NOMO-1 (cell line): Measurements from ENCODE around the gene BCL10.
"Not testable (repeated sequence)": the region's sequence is repeated elsewhere in the genome, so short reads cannot be mapped to it uniquely, and the experiment has no call there.

Source experiments
- DNase-seq, 2 experiments: peaks; one replicate each; lab custom pipeline; 2025; ENCODE audit not compliant: unreplicated experiment in 2 of 2; lab: John Stamatoyannopoulos, UW

BCL10 gene

DNA sequence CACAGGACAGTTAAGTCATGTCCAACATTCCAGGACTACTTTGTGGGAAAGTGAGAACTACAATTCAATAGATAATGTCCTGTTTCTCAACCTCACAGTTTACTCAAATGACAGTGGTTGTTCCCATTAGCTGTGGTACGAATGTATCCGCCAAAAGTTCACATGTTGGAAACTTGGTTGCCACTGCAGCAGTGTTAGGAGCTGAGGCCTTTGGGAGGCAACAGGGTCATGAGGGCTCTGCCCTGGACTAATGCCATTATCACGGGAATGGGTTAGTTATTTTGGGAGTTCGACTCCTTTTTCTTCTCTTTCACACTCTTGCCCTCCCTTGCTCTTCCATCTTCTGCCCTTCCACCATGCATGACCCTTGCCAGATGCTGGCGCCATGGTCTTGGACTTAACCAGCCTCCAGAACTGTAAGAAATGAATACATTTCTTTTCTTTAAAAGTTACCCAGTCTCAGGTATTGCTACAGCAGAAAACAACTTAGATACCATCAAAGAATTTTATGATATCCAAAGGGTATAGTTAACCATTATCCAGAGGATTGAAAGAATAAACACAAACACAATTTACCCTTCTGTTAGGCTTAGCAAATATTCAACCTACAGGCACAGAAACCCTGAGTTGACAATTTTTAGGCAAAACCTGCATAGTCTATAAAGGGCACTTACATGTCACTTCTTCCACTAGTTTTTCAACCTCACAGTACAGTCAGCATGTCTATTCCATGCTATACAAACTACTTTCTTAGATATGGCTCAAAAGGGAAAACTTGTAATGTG is 7.4 kb downstream of the BCL10 start:
- DNase-seq: no peak

DNA sequence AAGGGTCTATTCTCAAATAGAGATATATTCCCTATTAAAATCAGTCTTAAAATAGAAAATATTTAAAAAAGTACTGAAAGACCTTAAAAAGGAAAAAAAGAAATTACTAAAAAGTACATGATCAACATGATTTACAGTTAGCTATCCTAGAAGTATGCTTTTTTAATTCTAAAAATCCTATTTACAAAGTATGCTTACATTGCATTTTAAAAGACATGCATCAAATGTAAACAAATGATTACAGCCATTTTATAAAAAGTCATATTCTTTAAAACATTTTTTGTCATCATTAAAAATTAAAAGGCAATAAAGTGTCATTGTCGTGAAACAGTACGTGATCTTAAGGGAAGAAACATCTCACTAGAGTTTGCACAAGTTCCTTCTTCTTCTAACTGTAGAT is 9.1 kb downstream of the BCL10 start:
- DNase-seq: peak in 1 of 2 experiments; percentile 9

GRCh38 chr1:85264150-85264549 is 12.3 kb downstream of the BCL10 start:
- no peak for DNase-seq

DNA sequence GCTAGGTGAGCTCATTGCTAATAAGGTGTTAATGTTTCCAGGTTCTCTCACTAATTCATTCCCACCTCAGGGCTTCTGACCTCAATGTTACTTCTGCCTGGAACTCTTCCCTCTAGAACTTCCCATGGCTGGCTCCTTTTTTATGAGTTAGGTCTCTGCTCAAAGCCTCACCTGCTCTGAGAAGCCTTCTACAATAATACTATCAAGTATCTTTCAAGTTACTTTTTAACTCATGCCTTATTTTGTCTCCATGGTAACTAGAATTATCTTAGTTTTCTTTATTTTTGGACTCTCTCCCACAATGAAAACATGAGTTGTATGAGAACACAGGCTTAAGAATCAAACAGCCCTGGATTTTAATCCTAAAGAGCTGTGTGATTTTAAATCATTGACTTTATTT is 13.4 kb downstream of the BCL10 start:
- no peak for DNase-seq

GRCh38 chr1:85259912-85260274 is 16.5 kb downstream of the BCL10 start:
- no peak for DNase-seq

DNA sequence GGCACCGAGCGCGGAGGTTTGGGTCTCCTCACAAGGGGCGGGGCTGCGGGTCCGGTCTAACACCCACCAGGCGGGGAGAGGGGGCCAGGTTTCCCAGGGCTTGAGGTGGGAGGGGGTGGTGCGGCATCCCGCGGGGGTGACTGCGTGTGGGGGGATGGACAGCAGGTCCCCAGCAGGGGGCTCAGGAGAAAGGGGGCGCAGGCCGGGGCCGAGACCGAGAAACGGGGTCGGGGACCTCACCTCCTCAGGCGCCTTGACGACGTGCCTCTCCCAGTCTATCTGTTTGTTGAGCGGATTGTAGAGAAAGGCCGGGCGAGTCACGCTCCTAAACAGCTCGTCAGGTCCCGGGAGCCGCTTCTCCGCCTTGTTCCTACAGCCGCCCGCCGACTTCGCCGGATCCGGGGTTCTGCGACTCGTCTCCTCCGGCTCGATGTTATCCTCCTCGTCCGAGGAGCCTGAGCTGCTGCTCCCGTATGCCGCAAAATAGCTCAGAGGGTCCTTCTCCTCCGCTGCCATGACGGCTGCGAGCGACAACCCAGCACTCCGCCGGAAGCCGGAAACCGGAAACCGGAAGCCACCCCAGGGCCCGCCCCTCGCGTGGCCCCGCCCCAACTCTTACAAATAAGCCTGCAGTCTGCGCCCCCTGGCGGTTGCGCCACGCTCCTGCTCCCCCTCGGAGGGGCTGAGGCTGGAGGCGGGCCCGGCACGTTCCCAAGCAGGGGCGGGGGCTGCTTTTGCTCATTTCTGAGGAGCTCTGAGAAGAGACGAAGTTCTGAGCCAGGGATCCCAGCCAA is 17.1 kb downstream of the BCL10 start, which contains the start of gene C1orf52:
Gene C1orf52, minus strand, starts transcription at position 545 of the 794 bp plus-strand sequence. Its CDS starts 29 bp downstream, at position 516.
- peak; percentile 77 to 86 for DNase-seq

- DNase-seq: no peak
Observed at GRCh38 chr1:85258536-85259117, 17.8 kb downstream of the BCL10 start.

DNA sequence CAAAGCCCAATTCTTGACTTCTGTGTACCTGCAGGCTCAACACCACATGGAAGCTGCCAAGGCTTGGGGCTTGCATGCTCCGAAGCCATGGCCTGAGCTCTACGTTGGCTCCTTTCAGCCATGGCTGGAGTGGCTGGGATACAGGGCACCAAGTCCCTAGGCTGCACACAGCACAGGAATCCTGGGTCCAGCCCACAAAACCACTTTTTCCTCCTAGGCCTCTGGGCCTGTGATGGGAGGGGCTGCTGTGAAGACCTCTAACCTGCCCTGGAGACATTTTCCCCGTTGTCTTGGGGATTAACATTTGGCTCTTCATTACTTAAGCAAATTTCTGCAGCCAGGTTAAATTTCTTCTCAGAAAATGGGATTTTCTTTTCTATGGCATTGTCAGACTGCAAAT is 27.4 kb downstream of the BCL10 start:
- not testable (repeated sequence) for DNase-seq

DNA sequence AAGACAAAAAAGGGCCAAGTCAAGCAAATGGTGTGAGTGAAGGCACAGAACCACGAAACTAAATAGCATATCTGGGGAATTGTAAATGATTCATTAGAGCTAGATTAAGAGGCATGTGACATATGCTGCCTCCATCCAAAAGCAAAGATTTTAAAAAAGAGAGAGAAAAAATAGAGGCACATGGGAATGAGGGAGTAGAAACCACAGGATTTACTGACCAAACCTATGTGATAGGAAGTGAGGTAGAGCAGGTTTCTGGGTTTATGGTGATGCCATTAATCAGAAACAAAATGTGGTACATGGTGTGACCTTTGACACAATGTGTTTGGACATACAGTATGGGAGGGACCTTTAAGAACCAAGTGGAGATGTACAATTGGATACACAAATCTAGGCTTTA is 30.5 kb downstream of the BCL10 start:
- DNase-seq: no peak

- no peak for DNase-seq
Observed at GRCh38 chr1:85245456-85245855, 31.0 kb downstream of the BCL10 start.

GRCh38 chr1:85244271-85245061 is 32.0 kb downstream of the BCL10 start:
- peak in 1 of 2 experiments; percentile 5 for DNase-seq

DNA sequence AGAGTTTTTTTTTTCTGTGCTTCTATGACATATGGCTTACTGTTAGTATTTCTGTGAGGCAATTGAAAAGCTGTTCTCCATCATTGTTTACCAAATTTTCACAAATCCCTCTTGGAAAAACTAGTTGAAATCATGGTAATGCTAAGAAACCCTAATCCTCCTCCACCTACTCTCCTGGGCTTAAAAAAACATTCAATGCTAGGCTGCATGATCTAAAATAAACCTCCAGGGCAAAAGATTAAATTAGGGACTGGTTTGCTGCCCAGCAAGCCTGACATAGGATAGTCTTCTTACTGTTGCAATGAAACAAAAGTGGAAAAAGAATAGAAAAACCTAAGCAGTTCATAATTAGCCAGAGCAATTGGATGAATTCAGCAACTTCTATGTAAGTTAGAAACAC is 33.1 kb downstream of the BCL10 start:
- DNase-seq: no peak

DNA sequence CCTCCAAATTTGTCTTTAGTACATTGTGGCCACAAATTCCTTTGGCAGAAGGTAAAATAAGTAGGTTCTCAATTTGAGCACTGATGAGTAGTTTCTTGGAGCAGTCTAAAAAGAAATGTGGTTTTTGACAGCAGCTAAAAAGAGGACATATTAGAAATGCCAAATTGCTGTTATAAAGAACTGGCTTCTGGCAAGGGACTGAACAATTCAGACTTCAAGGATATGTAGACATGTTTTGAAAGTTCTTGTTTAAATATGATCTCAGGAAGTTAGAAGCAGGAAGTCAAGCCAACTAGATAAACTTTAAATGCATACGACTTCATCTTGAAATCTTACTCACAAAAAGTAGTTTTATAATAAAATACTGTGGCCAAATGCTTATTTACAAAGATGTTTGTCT is 35.8 kb downstream of the BCL10 start:
- DNase-seq: no peak

GRCh38 chr1:85240174-85240601 is 36.2 kb downstream of the BCL10 start:
- DNase-seq: no peak

- DNase-seq: no peak
Observed at GRCh38 chr1:85237613-85238012, 38.8 kb downstream of the BCL10 start.

DNA sequence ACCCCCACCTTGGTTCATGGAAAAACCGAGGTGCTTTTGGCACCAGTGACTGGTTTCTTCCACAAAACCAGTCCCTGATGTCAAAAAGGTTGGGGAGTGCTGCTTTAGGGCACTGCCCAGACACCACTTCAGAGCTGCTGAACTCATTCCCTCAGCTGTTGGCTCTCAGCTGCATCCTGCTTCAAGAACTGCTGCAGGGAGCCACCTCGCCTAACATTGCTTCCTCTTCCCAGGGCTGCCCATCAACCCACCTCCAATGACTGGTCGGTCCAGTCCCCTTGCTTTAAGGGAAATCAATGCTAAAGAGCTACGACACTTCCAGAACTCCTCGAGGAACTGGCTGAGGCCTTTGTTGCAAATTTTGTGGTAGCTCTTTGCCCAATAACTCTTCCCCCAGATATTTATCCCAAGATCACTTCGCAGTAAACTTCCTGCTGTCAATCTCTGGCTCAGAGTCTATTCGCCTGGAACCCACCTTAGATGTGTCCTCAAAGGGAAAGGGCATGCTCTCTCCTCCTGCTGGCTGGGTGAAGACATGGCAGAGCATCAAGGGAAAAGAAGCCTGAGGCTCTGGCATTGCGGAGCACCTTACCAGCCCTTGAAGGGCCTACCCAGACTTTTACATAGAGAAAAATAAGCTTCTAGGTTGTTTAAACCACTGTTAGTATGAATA is 46.0 kb downstream of the BCL10 start:
- no peak for DNase-seq

- no peak for DNase-seq
Observed at GRCh38 chr1:85229574-85230097, 46.8 kb downstream of the BCL10 start.

DNA sequence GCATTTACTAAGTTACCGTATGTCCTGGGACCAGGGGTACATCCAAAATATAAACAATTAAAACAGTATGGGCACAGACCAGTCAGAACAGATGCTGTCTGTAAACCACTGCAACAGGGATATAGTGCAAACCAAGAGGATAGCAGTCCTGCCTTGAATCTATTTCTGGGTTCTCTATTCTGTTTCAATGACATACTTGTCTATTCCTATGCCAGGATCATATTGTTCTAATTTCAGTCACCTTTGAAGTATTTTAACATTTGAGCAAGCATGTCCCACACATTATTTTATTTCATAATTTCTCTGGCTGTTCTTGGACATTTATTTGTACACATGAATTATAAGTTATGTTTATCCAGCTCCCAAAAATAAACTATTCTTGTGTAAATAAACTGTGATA is 47.5 kb downstream of the BCL10 start:
- no peak for DNase-seq

DNA sequence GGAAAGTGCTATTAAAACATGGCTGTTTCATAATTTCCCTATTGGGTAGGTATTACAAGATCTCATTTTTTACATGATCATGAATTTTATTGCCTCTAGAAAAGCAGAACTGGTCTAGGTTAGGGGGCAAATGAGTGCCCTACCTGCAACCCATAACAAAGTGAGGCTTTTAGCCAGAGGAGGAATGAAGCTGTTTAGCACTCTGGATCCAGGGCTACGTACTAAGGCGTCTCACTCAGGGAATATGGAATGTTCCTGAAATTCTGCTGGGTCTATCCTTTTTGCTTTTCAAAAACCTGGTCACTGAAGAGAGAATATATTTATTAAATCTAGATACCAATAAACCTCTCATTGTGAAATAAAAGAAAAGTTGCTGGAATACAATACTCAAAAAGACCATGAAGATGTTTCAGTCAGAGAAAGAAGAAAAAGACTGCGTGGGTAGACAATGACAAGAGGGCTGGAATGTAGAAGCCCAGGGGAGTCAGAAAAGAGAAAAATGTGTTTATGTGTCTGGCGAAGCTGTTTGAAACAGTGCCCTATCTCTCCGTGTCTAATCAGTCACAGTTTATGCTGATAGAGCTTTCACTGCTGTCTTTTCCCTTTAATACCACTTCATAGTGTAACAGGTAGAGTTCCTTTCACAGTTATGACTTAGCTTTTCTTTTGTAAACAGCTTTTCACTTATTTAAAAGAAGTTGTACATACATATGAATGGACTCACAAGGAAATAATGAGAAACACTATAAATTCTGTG is 50.6 kb downstream of the BCL10 start:
- DNase-seq: no peak
